OCI-LY3 (cell line): ENCODE data around the gene RPS23.

Experiments
- H2AFZ ChIP-seq: fragments of 200-600, 300-600 bp; shearing (Covaris generic); 2 replicates; pipeline ENCODE4 v1.6.0; 2014; ENCODE audit warnings: antibody characterized with exemption, low read depth, low read length
- H3K27ac ChIP-seq: fragments of 200-600, 300-600 bp; sonication (generic); 2 replicates; pipeline ENCODE4 v1.5.1; 2014; ENCODE audit warnings: mild to moderate bottlenecking, low read length, moderate library complexity, mixed read lengths
- H3K27me3 ChIP-seq: fragments of 200-600, 300-600 bp; sonication (generic); 2 replicates; pipeline ENCODE4 v1.6.1; 2014; ENCODE audit warnings: low read depth, low read length, mixed read lengths
- H3K36me3 ChIP-seq: fragments of 200-600, 300-600 bp; sonication (generic); replicated peaks from 2 replicates; pipeline ENCODE3; 2014; ENCODE audit warnings: low read depth, low read length, mixed read lengths
- H3K4me1 ChIP-seq: fragments of 300-600, 200-600 bp; sonication (generic); 2 replicates; pipeline ENCODE4 v1.6.1; 2014; ENCODE audit warnings: low read length, mixed read lengths
- H3K4me2 ChIP-seq: fragments of 200-600, 300-600 bp; sonication (generic); 2 replicates; pipeline ENCODE4 v1.6.1; 2014; ENCODE audit warnings: low read length, mixed read lengths
- H3K4me3 ChIP-seq: fragments of 300-600, 200-600 bp; sonication (generic); 2 replicates; pipeline ENCODE4 v1.5.1; 2014; ENCODE audit warnings: antibody characterized with exemption, mild to moderate bottlenecking, low read length, moderate library complexity
- H3K79me2 ChIP-seq: fragments of 300-600, 200-600 bp; shearing (Covaris generic); 2 replicates; pipeline ENCODE4 v1.6.1; 2014; ENCODE audit warnings: mild to moderate bottlenecking, low read length, mixed read lengths
- H3K9ac ChIP-seq: fragments of 300-600, 200-600 bp; shearing (Covaris generic); 2 replicates; pipeline ENCODE4 v1.6.0; 2014; ENCODE audit warnings: mild to moderate bottlenecking, low read length, moderate library complexity
- H3K9me3 ChIP-seq: fragments of 200-600, 300-600 bp; shearing (Covaris generic); 2 replicates; pipeline ENCODE4 v1.6.1; 2014; ENCODE audit warnings: low read length, mixed read lengths; ENCODE audit not compliant: insufficient read depth
- H4K20me1 ChIP-seq: fragments of 200-600, 300-600 bp; sonication (generic); 2 replicates; pipeline ENCODE4 v1.6.1; 2016; ENCODE audit warnings: low read length, mixed read lengths; ENCODE audit not compliant: insufficient read depth
- CTCF ChIP-seq: fragments of 200-600, 300-600 bp; sonication (generic); IDR thresholded peaks from 2 replicates; pipeline ENCODE4 v1.5.1; 2014; ENCODE audit warnings: antibody characterized with exemption, low read length, low read depth
- EZH2phosphoT487 ChIP-seq: fragments of 200-600 bp; shearing (Covaris generic); IDR thresholded peaks from 2 replicates; pipeline ENCODE4 v1.6.1; 2018; ENCODE audit warnings: antibody characterized with exemption, mixed run types, low read depth

The RPS23 gene

GRCh38 chr5:82291420-82291819 is 13.3 kb upstream of the RPS23 start:
- no peak overlapping the region for H3K4me2 ChIP-seq
- peaks cover 8% of the 10 kb centered on the region; the same call in 1 of the 2 replicates for H3K4me1 ChIP-seq
- H3K27ac ChIP-seq: no peak overlapping the region
- no peaks in the 10 kb centered on the region for H3K27me3 ChIP-seq
- H3K79me2 ChIP-seq: no peaks in the 10 kb centered on the region
- no peak overlapping the region for H3K4me3 ChIP-seq
- no peak overlapping the region for H2AFZ ChIP-seq
- TF ChIP-seq CTCF (no peak), EZH2phosphoT487 (no peak)
- no peak overlapping the region for H3K9ac ChIP-seq
- no peaks in the 10 kb centered on the region for H4K20me1 ChIP-seq
- H3K36me3 ChIP-seq: no peaks in the 10 kb centered on the region
- H3K9me3 ChIP-seq: no peaks in the 10 kb centered on the region

- no peak overlapping the region for H3K9ac ChIP-seq
- H3K4me3 ChIP-seq: no peak overlapping the region
- TF ChIP-seq EZH2phosphoT487: no peak
- TF ChIP-seq CTCF: no peak
- H3K4me1 ChIP-seq: peaks cover 3% of the 10 kb centered on the region; the same call in 1 of the 2 replicates
- no peaks in the 10 kb centered on the region for H3K9me3 ChIP-seq
- no peak overlapping the region for H3K27ac ChIP-seq
- no peaks in the 10 kb centered on the region for H3K79me2 ChIP-seq
- no peaks in the 10 kb centered on the region for H3K27me3 ChIP-seq
- H2AFZ ChIP-seq: no peak overlapping the region
- no peaks in the 10 kb centered on the region for H4K20me1 ChIP-seq
- no peak overlapping the region for H3K4me2 ChIP-seq
- no peaks in the 10 kb centered on the region for H3K36me3 ChIP-seq
Observed at GRCh38 chr5:82290908-82291307, 12.8 kb upstream of the RPS23 start.

GRCh38 chr5:82290005-82290404 is 11.9 kb upstream of the RPS23 start:
- no peaks in the 10 kb centered on the region for H4K20me1 ChIP-seq
- TF ChIP-seq CTCF: no peak
- TF ChIP-seq EZH2phosphoT487: no peak
- H2AFZ ChIP-seq: no peak overlapping the region
- H3K27ac ChIP-seq: no peak overlapping the region
- H3K4me2 ChIP-seq: no peak overlapping the region
- H3K79me2 ChIP-seq: no peaks in the 10 kb centered on the region
- no peaks in the 10 kb centered on the region for H3K36me3 ChIP-seq
- H3K4me1 ChIP-seq: no peaks in the 10 kb centered on the region
- no peak overlapping the region for H3K9ac ChIP-seq
- H3K27me3 ChIP-seq: no peaks in the 10 kb centered on the region
- no peak overlapping the region for H3K4me3 ChIP-seq
- H3K9me3 ChIP-seq: no peaks in the 10 kb centered on the region

GRCh38 chr5:82287625-82288024 is 9.5 kb upstream of the RPS23 start:
- no peak overlapping the region for H3K4me2 ChIP-seq
- H3K36me3 ChIP-seq: no peaks in the 10 kb centered on the region
- TF ChIP-seq EZH2phosphoT487 (no peak), CTCF (no peak)
- no peak overlapping the region for H2AFZ ChIP-seq
- no peaks in the 10 kb centered on the region for H4K20me1 ChIP-seq
- H3K79me2 ChIP-seq: no peaks in the 10 kb centered on the region
- H3K4me3 ChIP-seq: no peak overlapping the region
- H3K27me3 ChIP-seq: no peaks in the 10 kb centered on the region
- no peaks in the 10 kb centered on the region for H3K4me1 ChIP-seq
- H3K9me3 ChIP-seq: no peaks in the 10 kb centered on the region
- H3K27ac ChIP-seq: no peak overlapping the region
- H3K9ac ChIP-seq: no peak overlapping the region
